GM23338 (cell line): ENCODE measurements around the gene GPHA2. TPM values are rescaled to one million over a fixed set of nuclear protein-coding genes. Genes with fewer than 3 reads are reported as not detected.

Source experiments
- ATAC-seq: fragments of 200-7000 bp; cut with Tn5 transposase; 3 replicates; pipeline ENCODE4 v1.9.1; 2020
- DNase-seq: peaks from one replicate; pipeline ENCODE4 v3.0.0-alpha.2; 2015; ENCODE audit warnings: low spot score
- H2AFZ ChIP-seq: fragments of 200-600 bp; sonication (generic); 2 replicates; pipeline ENCODE4 v1.8.0; 2016; ENCODE audit warnings: antibody characterized with exemption, mild to moderate bottlenecking, moderate library complexity
- H3F3A ChIP-seq: fragments of 200-600 bp; sonication (generic); replicated peaks from 2 replicates; pipeline ENCODE4 v1.8.0; 2017; ENCODE audit warnings: antibody characterized with exemption, mixed run types, low read depth
- H3K27ac ChIP-seq: fragments of 200-600 bp; sonication (generic); 2 replicates; pipeline ENCODE4 v1.6.1; 2016; ENCODE audit warnings: low read depth
- H3K27me3 ChIP-seq: fragments of 200-600 bp; sonication (generic); 2 replicates; pipeline ENCODE4 v1.8.0; 2016; ENCODE audit warnings: mild to moderate bottlenecking, mixed run types, moderate library complexity; ENCODE audit not compliant: insufficient read depth
- H3K36me3 ChIP-seq: fragments of 200-600 bp; sonication (generic); 2 replicates; pipeline ENCODE4 v1.8.0; 2016; ENCODE audit warnings: mild to moderate bottlenecking; ENCODE audit not compliant: insufficient read depth
- H3K4me1 ChIP-seq: fragments of 200-600 bp; sonication (generic); 2 replicates; pipeline ENCODE4 v1.8.0; 2016; ENCODE audit warnings: mild to moderate bottlenecking, moderate library complexity; ENCODE audit not compliant: insufficient read depth
- H3K4me2 ChIP-seq: fragments of 200-600 bp; sonication (generic); 2 replicates; pipeline ENCODE4 v1.7.1; 2017; ENCODE audit warnings: mixed run types
- H3K4me3 ChIP-seq: fragments of 200-600 bp; sonication (generic); 2 replicates; pipeline ENCODE4 v1.6.1; 2016; ENCODE audit warnings: mixed run types
- H3K79me2 ChIP-seq: fragments of 200-600 bp; sonication (generic); replicated peaks from 2 replicates; pipeline ENCODE4 v1.8.0; 2017; ENCODE audit warnings: mild to moderate bottlenecking; ENCODE audit not compliant: insufficient read depth
- H3K9me2 ChIP-seq: fragments of 200-600 bp; sonication (generic); 2 replicates; pipeline ENCODE4 v1.8.0; 2017; ENCODE audit not compliant: insufficient read depth
- H4K20me1 ChIP-seq: fragments of 200-600 bp; sonication (generic); replicated peaks from 2 replicates; pipeline ENCODE4 v1.8.0; 2017; ENCODE audit warnings: mild to moderate bottlenecking; ENCODE audit not compliant: insufficient read depth
- H3K27ac Mint-ChIP-seq: 2 replicates; pipeline ENCODE4 v1.8.0; 2020; ENCODE audit warnings: inconsistent platforms, mild to moderate bottlenecking, moderate library complexity, mixed read lengths
- H3K27me3 Mint-ChIP-seq: 3 replicates; pipeline ENCODE4 v1.8.0; 2022; ENCODE audit warnings: low read depth, mild to moderate bottlenecking, moderate library complexity, mixed read lengths, inconsistent platforms; ENCODE audit not compliant: insufficient read depth, poor library complexity
- H3K36me3 Mint-ChIP-seq: 3 replicates; pipeline ENCODE4 v1.8.0; 2021; ENCODE audit warnings: low read depth, mild to moderate bottlenecking, inconsistent platforms, moderate library complexity, mixed read lengths
- H3K4me1 Mint-ChIP-seq: 3 replicates; pipeline ENCODE4 v1.8.0; 2020; ENCODE audit warnings: mild to moderate bottlenecking, inconsistent platforms, mixed read lengths
- H3K4me3 Mint-ChIP-seq: 3 replicates; pipeline ENCODE4 v1.8.0; 2021; ENCODE audit warnings: moderate library complexity, mild to moderate bottlenecking, inconsistent platforms, mixed read lengths
- H3K9me3 Mint-ChIP-seq: 3 replicates; pipeline ENCODE4 v1.8.0; 2020; ENCODE audit warnings: moderate library complexity, mild to moderate bottlenecking, inconsistent platforms, mixed read lengths
- CREB1 ChIP-seq: fragments of 250-450 bp; sonication (Bioruptor Pico); IDR thresholded peaks from 2 replicates; pipeline ENCODE4 v1.5.0; 2020; ENCODE audit warnings: low read depth, mild to moderate bottlenecking, moderate library complexity
- ETS1 ChIP-seq: IDR thresholded peaks from 2 replicates; pipeline ENCODE4 v1.6.1; 2016; ENCODE audit warnings: antibody characterized with exemption
- JUNB ChIP-seq: IDR thresholded peaks from one replicate; pipeline ENCODE4 v1.6.1; 2016; ENCODE audit warnings: antibody characterized with exemption; ENCODE audit not compliant: unreplicated experiment
- POLR2AphosphoS5 ChIP-seq: IDR thresholded peaks from 2 replicates; pipeline ENCODE4 v1.6.1; 2016; ENCODE audit warnings: antibody characterized with exemption, low read depth
- STAT1 ChIP-seq: IDR thresholded peaks from one replicate; pipeline ENCODE4 v1.6.1; 2016; ENCODE audit warnings: antibody characterized with exemption; ENCODE audit not compliant: unreplicated experiment
- ZNF331 ChIP-seq: fragments of 250-450 bp; sonication (Bioruptor Pico); IDR thresholded peaks from 2 replicates; pipeline ENCODE4 v1.5.0; 2020; ENCODE audit warnings: low read depth, mild to moderate bottlenecking, moderate library complexity
- polyA plus RNA-seq: library from polyadenylated mRNA; unstranded; fragments of >200 nt; fragmentation: Nextera tagmentation; extraction: Ambion mirVana; gene quantifications from 2 replicates; pipeline ENCODE4 v1.2.1, GENCODE V29; 2016
- total RNA-seq: library from RNA; depleted of rRNA; stranded (reverse); fragments of >200 nt; shearing (Covaris generic); gene quantifications from 2 replicates; pipeline ENCODE4 v1.2.3, GENCODE V29; 2014
- TF ChIP-seq, protein P1 (sequence below), 2 experiments: fragments of 200-600 bp in 1 of 2; sonication (generic) in 1 of 2; conservative IDR thresholded peaks; 2 replicates each; pipeline versions ENCODE4 v1.5.1 to v1.6.1; 2016 to 2017; ENCODE audit warnings: antibody characterized with exemption in 2 of 2, low read depth in 2 of 2, mild to moderate bottlenecking in 2 of 2, moderate library complexity in 1 of 2
- TF ChIP-seq, protein P2 (sequence below): IDR thresholded peaks from one replicate; pipeline ENCODE4 v1.6.1; 2018; ENCODE audit warnings: antibody characterized with exemption; ENCODE audit not compliant: unreplicated experiment
- TF ChIP-seq, protein P3 (sequence below): fragments of 250-450 bp; sonication (Bioruptor Pico); IDR thresholded peaks from 2 replicates; pipeline ENCODE4 v1.5.0; 2020; ENCODE audit warnings: mild to moderate bottlenecking, moderate library complexity

The GPHA2 gene
- total and polyA plus RNA-seq, 2 experiments from 2014 or later, result 0.83 to 1.8 TPM

- Histone ChIP-seq H3K27me3 (no peaks in the 10 kb centered on the region), H3K4me2 (no peak overlapping the region), H3K4me3 (no peak overlapping the region), H3K36me3 (no peaks in the 10 kb centered on the region), H2AFZ (no peak overlapping the region), H3F3A (0 out of 2 replicates have a peak, but pooled peaks cover 2% of the 10 kb centered on the region), H3K4me1 (peaks cover 16% of the 10 kb centered on the region; the same call in 1 of the 2 replicates), H4K20me1 (no peaks in the 10 kb centered on the region), H3K9me2 (no peaks in the 10 kb centered on the region), H3K79me2 (no peaks in the 10 kb centered on the region), H3K27ac (no peak overlapping the region)
- no peak overlapping the region for H3K4me3 Mint-ChIP-seq
- DNase-seq, result no peak
- TF ChIP-seq, protein P1, sequence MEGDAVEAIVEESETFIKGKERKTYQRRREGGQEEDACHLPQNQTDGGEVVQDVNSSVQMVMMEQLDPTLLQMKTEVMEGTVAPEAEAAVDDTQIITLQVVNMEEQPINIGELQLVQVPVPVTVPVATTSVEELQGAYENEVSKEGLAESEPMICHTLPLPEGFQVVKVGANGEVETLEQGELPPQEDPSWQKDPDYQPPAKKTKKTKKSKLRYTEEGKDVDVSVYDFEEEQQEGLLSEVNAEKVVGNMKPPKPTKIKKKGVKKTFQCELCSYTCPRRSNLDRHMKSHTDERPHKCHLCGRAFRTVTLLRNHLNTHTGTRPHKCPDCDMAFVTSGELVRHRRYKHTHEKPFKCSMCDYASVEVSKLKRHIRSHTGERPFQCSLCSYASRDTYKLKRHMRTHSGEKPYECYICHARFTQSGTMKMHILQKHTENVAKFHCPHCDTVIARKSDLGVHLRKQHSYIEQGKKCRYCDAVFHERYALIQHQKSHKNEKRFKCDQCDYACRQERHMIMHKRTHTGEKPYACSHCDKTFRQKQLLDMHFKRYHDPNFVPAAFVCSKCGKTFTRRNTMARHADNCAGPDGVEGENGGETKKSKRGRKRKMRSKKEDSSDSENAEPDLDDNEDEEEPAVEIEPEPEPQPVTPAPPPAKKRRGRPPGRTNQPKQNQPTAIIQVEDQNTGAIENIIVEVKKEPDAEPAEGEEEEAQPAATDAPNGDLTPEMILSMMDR (conservative IDR thresholded peaks at IDR 0.05; ENCODE audit: low read depth in 2 of 2), result no peak
- no peak for TF ChIP-seq STAT1
- no peak for TF ChIP-seq JUNB
- no peak for TF ChIP-seq POLR2AphosphoS5
- ATAC-seq, result no peak
- no peaks in the 10 kb centered on the region for H3K9me3 Mint-ChIP-seq
- peaks cover 20% of the 10 kb centered on the region for H3K4me1 Mint-ChIP-seq
- H3K27me3 Mint-ChIP-seq, result peaks cover 10% of the 10 kb centered on the region
- H3K36me3 Mint-ChIP-seq, result no peaks in the 10 kb centered on the region; the same call in 2 of the 3 replicates
- H3K27ac Mint-ChIP-seq, result no peak overlapping the region
Measured at GRCh38 chr11:64891215-64891848, 44.4 kb downstream of the GPHA2 start.

GRCh38 chr11:64890522-64890939, 45.2 kb downstream of the GPHA2 start:
- Mint-ChIP-seq H3K9me3 (no peaks in the 10 kb centered on the region), H3K4me3 (no peak overlapping the region), H3K27ac (no peak overlapping the region), H3K4me1 (peaks cover 20% of the 10 kb centered on the region), H3K27me3 (peaks cover 10% of the 10 kb centered on the region), H3K36me3 (no peaks in the 10 kb centered on the region; the same call in 2 of the 3 replicates)
- no peaks in the 10 kb centered on the region for H3K27me3 ChIP-seq
- 0 out of 2 replicates have a peak, but pooled peaks cover 2% of the 10 kb centered on the region for H3F3A ChIP-seq
- H3K4me2 ChIP-seq, result no peak overlapping the region
- no peaks in the 10 kb centered on the region for H3K9me2 ChIP-seq
- peaks cover 16% of the 10 kb centered on the region; the same call in 1 of the 2 replicates for H3K4me1 ChIP-seq
- H3K36me3 ChIP-seq, result no peaks in the 10 kb centered on the region
- H2AFZ ChIP-seq, result no peak overlapping the region
- H3K79me2 ChIP-seq, result no peaks in the 10 kb centered on the region
- no peak for ATAC-seq
- H3K27ac ChIP-seq, result no peak overlapping the region
- H3K4me3 ChIP-seq, result no peak overlapping the region
- no peaks in the 10 kb centered on the region for H4K20me1 ChIP-seq
- DNase-seq, result no peak
- TF ChIP-seq ZNF331 (CRISPR knock-in tag) (no peak), CREB1 (no peak), ETS1 (no peak)
- TF ChIP-seq, protein P2, sequence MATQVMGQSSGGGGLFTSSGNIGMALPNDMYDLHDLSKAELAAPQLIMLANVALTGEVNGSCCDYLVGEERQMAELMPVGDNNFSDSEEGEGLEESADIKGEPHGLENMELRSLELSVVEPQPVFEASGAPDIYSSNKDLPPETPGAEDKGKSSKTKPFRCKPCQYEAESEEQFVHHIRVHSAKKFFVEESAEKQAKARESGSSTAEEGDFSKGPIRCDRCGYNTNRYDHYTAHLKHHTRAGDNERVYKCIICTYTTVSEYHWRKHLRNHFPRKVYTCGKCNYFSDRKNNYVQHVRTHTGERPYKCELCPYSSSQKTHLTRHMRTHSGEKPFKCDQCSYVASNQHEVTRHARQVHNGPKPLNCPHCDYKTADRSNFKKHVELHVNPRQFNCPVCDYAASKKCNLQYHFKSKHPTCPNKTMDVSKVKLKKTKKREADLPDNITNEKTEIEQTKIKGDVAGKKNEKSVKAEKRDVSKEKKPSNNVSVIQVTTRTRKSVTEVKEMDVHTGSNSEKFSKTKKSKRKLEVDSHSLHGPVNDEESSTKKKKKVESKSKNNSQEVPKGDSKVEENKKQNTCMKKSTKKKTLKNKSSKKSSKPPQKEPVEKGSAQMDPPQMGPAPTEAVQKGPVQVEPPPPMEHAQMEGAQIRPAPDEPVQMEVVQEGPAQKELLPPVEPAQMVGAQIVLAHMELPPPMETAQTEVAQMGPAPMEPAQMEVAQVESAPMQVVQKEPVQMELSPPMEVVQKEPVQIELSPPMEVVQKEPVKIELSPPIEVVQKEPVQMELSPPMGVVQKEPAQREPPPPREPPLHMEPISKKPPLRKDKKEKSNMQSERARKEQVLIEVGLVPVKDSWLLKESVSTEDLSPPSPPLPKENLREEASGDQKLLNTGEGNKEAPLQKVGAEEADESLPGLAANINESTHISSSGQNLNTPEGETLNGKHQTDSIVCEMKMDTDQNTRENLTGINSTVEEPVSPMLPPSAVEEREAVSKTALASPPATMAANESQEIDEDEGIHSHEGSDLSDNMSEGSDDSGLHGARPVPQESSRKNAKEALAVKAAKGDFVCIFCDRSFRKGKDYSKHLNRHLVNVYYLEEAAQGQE, result no peak
- TF ChIP-seq, protein P3, sequence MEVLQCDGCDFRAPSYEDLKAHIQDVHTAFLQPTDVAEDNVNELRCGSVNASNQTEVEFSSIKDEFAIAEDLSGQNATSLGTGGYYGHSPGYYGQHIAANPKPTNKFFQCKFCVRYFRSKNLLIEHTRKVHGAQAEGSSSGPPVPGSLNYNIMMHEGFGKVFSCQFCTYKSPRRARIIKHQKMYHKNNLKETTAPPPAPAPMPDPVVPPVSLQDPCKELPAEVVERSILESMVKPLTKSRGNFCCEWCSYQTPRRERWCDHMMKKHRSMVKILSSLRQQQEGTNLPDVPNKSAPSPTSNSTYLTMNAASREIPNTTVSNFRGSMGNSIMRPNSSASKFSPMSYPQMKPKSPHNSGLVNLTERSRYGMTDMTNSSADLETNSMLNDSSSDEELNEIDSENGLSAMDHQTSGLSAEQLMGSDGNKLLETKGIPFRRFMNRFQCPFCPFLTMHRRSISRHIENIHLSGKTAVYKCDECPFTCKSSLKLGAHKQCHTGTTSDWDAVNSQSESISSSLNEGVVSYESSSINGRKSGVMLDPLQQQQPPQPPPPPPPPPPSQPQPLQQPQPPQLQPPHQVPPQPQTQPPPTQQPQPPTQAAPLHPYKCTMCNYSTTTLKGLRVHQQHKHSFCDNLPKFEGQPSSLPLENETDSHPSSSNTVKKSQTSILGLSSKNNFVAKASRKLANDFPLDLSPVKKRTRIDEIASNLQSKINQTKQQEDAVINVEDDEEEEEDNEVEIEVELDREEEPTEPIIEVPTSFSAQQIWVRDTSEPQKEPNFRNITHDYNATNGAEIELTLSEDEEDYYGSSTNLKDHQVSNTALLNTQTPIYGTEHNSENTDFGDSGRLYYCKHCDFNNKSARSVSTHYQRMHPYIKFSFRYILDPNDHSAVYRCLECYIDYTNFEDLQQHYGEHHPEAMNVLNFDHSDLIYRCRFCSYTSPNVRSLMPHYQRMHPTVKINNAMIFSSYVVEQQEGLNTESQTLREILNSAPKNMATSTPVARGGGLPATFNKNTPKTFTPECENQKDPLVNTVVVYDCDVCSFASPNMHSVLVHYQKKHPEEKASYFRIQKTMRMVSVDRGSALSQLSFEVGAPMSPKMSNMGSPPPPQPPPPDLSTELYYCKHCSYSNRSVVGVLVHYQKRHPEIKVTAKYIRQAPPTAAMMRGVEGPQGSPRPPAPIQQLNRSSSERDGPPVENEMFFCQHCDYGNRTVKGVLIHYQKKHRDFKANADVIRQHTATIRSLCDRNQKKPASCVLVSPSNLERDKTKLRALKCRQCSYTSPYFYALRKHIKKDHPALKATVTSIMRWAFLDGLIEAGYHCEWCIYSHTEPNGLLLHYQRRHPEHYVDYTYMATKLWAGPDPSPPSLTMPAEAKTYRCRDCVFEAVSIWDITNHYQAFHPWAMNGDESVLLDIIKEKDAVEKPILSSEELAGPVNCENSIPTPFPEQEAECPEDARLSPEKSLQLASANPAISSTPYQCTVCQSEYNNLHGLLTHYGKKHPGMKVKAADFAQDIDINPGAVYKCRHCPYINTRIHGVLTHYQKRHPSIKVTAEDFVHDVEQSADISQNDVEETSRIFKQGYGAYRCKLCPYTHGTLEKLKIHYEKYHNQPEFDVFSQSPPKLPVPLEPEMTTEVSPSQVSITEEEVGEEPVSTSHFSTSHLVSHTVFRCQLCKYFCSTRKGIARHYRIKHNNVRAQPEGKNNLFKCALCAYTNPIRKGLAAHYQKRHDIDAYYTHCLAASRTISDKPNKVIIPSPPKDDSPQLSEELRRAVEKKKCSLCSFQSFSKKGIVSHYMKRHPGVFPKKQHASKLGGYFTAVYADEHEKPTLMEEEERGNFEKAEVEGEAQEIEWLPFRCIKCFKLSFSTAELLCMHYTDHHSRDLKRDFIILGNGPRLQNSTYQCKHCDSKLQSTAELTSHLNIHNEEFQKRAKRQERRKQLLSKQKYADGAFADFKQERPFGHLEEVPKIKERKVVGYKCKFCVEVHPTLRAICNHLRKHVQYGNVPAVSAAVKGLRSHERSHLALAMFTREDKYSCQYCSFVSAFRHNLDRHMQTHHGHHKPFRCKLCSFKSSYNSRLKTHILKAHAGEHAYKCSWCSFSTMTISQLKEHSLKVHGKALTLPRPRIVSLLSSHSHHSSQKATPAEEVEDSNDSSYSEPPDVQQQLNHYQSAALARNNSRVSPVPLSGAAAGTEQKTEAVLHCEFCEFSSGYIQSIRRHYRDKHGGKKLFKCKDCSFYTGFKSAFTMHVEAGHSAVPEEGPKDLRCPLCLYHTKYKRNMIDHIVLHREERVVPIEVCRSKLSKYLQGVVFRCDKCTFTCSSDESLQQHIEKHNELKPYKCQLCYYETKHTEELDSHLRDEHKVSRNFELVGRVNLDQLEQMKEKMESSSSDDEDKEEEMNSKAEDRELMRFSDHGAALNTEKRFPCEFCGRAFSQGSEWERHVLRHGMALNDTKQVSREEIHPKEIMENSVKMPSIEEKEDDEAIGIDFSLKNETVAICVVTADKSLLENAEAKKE (CRISPR knock-in tag), result no peak
